Prostate gland (tissue), 2 donors: Measurements from ENCODE around the gene EPN1.

Experiments
- POLR2A ChIP-seq: fragments of 450-650 bp; IDR thresholded peaks from one replicate; pipeline ENCODE4 v1.6.1; 2016; ENCODE audit warnings: antibody characterized with exemption, mild to moderate bottlenecking
- TF ChIP-seq, protein P1 (sequence below), 4 experiments: fragments of 200-600 bp in 2 of 4; fragments of 450-650 bp in 2 of 4; sonication (generic) in 2 of 4; IDR thresholded peaks; 1 replicate in 3 of 4; 2 replicates in 1 of 4; pipeline ENCODE4 v1.5.1; 2016 to 2019; ENCODE audit warnings: antibody characterized with exemption in 4 of 4, mild to moderate bottlenecking in 2 of 4, moderate library complexity in 2 of 4

- TF ChIP-seq, protein P1, sequence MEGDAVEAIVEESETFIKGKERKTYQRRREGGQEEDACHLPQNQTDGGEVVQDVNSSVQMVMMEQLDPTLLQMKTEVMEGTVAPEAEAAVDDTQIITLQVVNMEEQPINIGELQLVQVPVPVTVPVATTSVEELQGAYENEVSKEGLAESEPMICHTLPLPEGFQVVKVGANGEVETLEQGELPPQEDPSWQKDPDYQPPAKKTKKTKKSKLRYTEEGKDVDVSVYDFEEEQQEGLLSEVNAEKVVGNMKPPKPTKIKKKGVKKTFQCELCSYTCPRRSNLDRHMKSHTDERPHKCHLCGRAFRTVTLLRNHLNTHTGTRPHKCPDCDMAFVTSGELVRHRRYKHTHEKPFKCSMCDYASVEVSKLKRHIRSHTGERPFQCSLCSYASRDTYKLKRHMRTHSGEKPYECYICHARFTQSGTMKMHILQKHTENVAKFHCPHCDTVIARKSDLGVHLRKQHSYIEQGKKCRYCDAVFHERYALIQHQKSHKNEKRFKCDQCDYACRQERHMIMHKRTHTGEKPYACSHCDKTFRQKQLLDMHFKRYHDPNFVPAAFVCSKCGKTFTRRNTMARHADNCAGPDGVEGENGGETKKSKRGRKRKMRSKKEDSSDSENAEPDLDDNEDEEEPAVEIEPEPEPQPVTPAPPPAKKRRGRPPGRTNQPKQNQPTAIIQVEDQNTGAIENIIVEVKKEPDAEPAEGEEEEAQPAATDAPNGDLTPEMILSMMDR (IDR thresholded peaks at IDR 0.05): no peak
- no peak for TF ChIP-seq POLR2A
Observed at GRCh38 chr19:55697698-55698097, 22.7 kb downstream of the EPN1 start.
